T-helper 2 cell treated with Interferon-gamma antibody and Interleukin-4, amounts not matched to agents 100 ng/mL and 5 ng/mL, for 36 hours (primary cell): ENCODE measurements around the gene PPIG. TPM values are rescaled to one million over a fixed set of nuclear protein-coding genes. Genes with fewer than 3 reads are reported as not detected.

Experiments used
- total RNA-seq: library from RNA; stranded (reverse); gene quantifications from 2 replicates; pipeline ENCODE4 v1.2.3, GENCODE V29; 2022

The PPIG gene
- total RNA-seq, 1 donor from 2014 or later: 51.9 TPM

Other genes starting within 250 kb of the PPIG start
- gene LRP2, start 221.8 kb upstream of the PPIG start, total RNA-seq: 0.11 and 0.36 TPM in 2 replicates
- gene BBS5, start 104.9 kb upstream of the PPIG start, total RNA-seq: 1.5 and 1.8 TPM in 2 replicates
- not detected in 2 replicates for gene KLHL41, start 74.6 kb upstream of the PPIG start, total RNA-seq
- gene FASTKD1, start 10.5 kb upstream of the PPIG start, total RNA-seq: 44.5 and 48.4 TPM in 2 replicates
- not detected in 2 replicates for gene CFAP210, start 110.1 kb downstream of the PPIG start, total RNA-seq
- gene PHOSPHO2, start 110.1 kb downstream of the PPIG start, total RNA-seq: 2.4 and 3.1 TPM in 2 replicates
- 3.4 and 4.5 TPM in 2 replicates for gene KLHL23, start 149.5 kb downstream of the PPIG start, total RNA-seq
- gene SSB, start 214.5 kb downstream of the PPIG start, total RNA-seq: 98.9 and 105 TPM in 2 replicates
- gene METTL5, start 240.6 kb downstream of the PPIG start, total RNA-seq: 58.0 and 60.9 TPM in 2 replicates
- 26.7 and 29.7 TPM in 2 replicates for gene UBR3, start 243.1 kb downstream of the PPIG start, total RNA-seq